Medulla oblongata (tissue), 1 donor: Measurements from ENCODE around the gene ENAH.
"Not testable (repeated sequence)": the region's sequence is repeated elsewhere in the genome, so short reads cannot be mapped to it uniquely, and the experiment has no call there.

Experiments used
- DNase-seq: peaks from one replicate; pipeline ENCODE4 v3.0.0-alpha.2; 2015; ENCODE audit errors: extremely low spot score

Gene ENAH

DNA sequence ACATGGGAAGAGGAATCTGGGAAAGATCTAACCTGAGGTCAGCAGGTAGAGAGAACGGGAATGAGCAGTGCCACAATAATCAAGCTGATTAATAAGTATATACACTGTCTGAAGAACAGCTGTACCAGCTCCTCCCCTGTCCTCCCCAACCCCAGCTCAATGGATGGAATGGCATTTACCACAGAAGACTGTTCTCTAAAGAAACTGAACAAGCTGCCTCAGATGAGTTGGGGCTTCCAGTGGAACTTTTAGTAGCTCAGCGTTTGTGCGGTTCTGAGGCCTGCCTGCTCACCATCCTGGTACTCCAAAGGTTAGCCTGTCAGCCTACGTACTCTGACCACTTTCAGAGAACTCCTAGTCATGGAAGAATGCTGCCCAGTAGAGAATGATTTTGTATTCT lies 123.2 kb downstream of the ENAH start:
- DNase-seq, result no peak

DNA sequence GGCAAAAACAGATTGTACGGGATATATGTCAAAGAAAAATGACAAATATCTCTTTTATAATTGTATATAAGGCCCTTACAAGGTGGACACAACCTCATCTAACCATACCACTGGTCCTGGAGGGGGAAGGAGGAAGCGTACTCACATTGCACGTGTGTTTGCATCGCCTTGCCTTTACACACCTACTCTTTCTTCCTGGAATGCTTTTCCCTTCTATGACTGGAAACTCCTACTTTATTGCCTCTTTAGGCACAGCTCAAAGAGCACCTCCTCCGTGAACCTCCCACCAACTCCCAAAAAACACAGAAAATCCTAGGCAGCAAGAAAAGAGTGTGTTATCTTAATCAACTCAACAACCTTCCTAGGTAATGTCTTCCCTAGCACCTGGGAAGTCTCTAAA lies 125.3 kb downstream of the ENAH start:
- DNase-seq, result no peak

DNA sequence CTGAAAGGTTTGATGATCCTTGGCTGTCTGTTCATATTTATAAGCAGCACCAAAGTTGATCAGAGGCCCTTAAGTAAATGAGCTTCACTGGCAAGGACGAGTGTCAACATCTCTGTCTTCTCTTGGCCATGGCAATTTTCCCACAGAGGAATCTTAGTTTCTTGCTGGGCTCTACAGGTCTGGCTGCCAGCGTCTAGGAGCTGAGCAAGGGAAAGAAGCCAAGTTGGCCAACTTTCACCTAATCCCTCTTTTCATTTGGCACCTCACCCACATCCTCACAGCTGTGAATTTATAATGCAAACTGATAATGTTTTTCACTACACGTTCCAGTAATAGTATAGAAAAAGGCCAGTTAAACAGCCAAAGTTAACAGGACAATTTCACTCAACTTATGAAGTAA lies 126.0 kb downstream of the ENAH start:
- DNase-seq, result peak; percentile 67

DNA sequence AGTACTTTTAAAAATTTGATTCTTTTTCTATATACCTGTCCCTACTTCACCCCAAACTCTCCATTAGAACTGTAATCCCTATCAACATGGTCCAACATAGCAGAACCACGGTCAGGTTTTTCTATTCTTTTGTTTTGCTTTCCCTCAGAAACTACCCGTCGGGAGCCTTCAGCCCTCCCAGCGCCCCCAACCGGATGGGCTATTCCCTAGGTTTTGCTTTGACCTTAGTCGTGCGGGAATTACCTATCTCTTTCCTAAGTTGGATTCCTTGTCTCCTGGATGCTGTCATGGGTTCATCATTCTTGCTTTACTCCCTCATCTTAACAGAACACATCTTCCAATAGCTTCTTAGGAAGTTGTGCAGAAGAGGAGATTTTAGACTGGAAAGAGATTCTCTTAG lies 127.5 kb downstream of the ENAH start:
- no peak for DNase-seq

DNA sequence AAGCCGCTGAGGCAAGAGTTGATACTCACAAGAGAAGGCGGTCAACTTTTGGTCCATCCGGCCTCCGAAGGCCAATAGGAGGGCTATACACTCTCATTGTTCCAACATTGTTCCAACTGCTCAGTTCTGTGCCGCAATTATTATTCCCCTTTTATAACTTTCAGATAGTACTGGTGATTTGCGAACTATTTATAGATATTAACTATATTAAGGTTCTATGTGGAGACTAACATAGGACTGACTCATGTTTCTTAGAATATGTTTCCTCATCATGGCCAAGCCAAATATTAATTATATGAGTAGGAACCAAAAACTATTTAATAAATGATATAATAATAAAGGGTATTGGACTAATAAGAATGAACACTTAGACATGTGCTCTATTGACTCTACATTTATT lies 128.4 kb downstream of the ENAH start:
- no peak for DNase-seq

DNA sequence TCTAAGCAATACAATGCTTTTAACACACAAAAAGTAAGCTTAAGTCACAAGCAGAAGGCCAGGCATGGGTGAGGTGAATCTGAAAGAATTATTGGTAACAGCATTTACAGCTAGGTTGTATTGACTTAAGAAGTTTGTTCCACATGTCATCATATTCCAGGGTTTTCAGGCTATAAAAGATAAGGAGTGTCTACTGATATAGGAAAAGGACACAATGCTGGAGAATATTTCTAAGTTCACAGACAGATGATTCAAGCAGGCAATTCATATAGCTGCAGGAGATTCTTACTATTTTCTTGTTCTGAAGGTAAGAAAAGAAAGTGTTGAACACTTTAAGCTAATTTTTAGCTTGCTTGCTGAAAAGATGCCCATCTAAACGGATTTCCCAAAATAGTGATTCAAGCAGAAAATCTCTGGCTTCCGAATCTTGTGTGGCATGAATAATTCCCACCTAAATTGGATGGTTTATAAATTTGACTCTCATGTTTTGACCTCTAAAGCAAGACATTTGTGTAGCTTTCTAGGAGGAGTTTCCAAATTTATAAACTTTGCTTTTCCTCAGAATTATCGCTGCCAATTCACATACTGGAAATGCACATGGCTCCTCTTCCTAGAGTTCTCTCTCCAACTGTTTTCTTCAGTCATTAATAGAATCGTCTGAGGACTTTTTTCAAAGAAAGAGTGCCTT lies 129.5 kb downstream of the ENAH start:
- no peak for DNase-seq

DNA sequence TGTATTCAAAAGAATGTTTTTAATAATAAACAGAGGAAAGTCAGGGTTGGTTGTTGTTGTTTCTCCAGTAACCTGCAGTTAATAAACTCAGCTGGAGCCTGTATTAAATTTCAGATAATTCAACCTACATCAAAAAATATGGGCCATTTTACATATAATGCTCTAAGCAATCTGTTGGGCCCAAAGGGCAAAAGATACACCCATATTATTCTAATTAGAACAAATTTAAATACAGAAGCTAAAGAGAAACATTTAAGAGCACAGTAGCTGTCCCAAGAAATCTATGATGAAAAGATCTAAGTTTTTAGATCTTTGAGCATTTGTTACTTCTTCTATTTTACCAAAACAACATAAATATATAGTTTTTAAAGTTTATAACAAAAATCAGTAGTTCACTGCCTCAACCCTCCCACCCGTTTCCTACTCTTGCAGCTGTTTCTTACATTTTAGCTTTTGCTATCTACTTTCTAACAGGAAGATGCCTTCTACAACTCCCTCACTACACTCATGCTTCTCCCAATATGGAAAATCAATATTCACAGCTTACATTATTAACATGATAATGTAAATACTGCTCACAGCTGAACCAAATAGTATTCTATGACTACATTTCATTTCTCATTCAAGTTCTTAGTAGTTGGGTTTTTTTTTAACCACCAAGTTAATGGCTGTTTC lies 130.2 kb downstream of the ENAH start:
- DNase-seq, result no peak

DNA sequence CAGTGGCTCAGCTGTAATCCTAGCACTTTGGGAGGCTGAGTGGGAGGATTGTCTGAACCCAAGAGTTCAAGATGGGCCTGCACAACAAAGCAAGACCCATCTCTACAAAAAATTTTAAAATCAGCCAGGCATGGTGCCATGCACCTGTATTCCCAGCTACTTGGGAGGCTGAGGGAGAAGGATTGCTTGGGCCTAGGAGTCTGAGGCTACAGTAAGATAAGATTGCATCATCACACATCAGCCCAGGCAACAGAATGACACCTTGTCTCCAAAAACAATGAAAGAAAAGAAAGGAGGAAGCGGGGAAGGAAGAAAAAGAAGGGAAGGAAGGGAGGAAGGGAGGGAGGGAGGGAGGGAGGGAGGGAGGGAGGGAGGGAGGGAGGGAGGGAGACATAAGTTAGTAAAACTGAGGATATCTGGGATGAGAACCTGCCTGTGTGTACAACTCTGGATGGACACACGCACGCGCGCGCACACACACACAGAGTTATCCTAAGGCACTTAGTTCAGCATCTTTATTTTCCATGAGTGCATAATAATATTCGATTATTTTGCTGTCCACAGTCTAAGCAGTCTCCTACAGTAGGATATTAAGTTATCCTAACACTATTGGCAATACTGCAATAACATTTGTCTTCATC lies 132.2 kb downstream of the ENAH start:
- DNase-seq, result no peak

DNA sequence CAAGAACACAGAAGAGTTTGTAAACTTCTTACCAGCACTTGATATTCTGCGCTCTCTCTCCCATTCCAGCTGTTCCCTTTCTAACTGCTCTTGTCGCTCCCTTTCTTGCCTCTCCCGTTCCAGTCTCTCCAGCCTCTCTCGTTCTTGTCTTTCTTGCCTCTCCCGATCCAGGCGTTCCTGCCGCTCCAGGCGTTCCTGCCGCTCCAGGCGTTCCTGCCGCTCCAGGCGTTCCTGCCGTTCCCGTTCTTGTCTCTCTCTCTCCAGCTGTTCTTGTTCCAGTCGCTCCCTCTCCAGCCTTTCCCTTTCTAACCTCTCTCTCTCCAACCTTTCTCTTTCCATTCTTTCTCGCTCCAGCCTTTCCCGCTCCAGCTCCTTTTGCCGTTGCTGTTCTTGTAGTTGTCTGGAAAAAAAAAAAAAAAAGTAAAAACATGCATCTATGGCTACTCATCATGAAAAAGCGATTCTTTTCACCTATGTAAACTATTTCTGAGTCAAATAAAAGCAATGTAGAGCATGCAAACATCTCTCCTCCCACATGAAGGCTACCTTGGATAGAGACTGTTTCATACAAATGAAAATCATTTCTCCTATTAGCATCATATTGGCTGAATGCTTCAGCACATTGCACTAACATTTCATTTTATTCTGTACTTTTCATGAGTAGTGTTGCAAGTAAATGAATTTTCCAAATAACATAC lies 133.6 kb downstream of the ENAH start:
- no peak for DNase-seq

DNA sequence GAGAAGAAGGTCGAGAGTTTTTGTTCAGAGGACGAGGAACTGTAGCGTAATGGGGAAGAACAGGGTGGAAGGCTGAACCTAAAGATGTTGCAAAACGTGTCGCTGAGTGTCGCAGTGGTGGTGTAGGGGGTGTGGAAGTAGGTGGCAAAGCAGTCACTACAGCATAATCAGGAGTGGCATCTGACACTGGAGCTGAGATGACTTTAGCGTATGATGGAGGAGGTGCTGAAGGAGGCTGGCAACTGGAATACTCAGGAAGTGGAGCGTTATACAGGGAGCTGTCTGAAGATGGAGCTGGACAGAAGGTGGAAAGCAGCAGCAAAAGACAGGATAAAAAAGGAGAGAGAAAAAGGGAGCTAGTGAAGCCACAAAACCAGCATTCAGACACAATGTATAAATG lies 135.2 kb downstream of the ENAH start:
- DNase-seq, result no peak

DNA sequence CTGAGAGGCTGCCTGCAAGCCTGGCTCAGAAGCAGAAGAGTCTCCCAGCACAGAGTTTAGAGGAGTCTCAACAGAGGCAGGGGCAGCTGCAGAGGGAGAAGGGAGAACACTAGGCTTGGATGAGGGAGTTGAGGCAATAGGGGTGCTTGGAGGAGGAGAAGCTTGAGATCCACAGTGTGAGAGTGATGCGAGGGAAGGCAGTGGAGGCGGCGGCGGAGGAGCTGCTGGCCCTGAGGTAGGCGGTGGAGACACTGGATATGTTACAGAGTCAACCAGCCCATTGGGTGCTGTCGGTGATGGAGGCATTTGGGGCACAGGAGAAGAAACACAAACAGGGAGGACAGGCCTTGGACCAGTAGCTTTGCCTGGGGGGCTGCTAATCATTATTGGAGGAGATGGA lies 135.7 kb downstream of the ENAH start:
- no peak for DNase-seq

DNA sequence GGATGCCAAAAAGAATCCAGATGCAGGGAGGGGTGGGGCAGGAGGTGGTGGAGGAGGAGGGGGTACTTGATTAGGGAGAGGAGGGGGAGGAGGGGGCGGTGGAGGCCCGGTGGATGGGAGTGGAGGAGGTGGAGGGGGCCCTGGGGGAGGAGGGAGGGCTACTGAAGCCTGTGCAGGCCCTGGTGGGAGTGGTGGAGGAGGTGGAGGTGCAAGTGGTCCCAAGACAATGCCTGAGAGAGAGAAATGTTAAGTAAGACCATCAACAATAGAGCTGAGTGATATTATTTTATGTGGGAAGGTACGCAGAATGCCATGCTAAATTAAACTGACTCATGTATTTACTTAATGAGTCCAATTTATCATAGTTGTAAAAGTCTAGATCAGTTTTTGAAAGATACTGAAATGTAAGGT lies 138.2 kb downstream of the ENAH start:
- no peak for DNase-seq

DNA sequence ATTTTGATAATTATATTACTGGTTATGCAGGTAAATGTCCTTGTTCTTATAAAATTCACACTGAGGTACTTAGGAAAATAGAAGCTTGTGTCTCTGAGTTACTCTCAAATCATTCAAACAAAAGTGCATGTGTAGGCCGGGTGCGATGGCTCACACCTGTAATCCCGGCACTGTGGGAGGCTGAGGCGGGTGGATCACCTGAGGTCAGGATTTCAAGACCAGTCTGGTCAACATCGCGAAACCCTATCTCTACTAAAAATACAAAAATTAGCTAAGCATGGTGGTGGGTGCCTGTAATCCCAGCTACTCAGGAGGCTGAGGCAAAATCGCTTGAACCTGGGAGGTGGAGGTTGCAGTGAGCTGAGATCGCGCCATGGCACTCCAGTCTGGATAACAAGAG lies 139.3 kb downstream of the ENAH start:
- not testable (repeated sequence) for DNase-seq

DNA sequence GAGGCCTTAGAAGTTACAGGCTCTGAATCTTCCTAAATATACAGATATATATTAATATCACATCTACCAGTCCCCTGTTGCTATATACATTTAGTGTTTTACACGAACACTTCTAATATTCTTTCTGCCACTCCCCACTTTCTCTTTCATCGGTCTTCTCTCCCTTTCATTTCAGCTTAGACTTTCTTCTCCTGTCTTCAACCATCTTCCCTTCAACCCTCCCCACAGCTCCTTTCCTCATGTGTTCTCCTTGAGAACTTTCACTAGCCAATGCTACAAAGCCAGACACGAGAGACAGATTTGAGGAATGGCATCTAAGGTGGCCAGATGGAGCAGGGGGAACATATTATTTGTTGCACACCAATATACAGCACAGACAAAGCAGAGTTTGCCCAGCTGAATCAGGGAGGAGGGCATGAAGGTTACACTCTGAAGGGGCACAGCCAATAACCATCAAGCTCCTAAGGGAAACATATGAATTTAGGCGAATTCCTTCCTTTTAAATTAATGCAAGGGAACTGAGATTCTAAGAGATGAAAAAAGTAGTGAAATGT lies 141.0 kb downstream of the ENAH start:
- DNase-seq, result no peak

DNA sequence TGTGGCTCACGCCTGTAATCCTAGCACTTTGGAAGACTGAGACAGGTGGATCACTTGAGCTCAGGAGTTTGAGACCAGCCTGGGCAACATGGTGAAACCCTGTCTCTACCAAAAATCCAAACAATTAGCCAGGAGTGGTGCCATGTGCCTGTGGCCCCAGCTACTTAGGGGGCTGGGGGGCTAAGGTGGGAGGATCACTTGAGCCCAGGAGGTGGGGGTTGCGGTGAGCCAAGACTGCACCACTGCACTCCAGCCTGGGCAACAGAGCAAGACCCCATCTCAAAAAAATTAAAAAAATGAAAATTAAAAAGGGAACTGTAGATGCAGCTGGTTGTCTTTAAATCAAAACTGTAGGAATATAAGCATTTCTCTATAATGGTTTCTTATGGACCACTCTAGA lies 142.2 kb downstream of the ENAH start:
- DNase-seq, result not testable (repeated sequence)

DNA sequence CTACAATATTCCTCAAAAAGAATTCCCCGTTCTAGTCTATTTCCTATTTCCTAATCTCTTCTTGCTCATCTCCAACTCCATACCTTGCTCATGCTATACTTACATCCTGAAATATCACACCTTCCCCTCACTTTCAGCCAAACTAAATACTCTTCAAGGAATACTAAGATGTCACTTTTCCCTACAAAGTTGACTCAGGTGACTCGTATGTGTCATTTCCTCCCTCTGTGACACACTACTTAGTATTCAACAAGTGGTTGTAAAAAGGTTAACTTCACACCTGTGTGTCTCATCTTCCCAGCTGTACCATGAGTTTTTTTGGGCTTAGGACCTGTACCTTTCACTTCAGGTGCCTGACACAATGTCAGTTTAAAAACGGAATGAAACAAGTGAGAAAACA lies 143.2 kb downstream of the ENAH start:
- no peak for DNase-seq

DNA sequence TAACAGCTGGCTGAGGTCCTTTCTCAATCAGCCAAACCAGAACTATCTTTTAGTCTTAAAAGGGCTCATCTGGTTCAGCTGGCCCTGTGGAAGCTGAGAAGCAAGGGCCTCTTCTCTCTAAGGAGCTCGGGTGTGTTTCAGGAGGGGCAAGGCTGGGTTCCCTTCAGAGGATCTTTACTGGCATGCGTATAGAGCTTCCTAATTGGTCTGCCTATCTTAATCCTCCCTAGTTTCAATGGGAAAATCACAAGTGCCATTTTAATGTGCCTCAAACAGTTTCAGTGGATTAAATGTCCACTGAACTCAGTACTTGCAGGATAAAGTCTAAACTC lies 143.6 kb downstream of the ENAH start:
- DNase-seq, result no peak

DNA sequence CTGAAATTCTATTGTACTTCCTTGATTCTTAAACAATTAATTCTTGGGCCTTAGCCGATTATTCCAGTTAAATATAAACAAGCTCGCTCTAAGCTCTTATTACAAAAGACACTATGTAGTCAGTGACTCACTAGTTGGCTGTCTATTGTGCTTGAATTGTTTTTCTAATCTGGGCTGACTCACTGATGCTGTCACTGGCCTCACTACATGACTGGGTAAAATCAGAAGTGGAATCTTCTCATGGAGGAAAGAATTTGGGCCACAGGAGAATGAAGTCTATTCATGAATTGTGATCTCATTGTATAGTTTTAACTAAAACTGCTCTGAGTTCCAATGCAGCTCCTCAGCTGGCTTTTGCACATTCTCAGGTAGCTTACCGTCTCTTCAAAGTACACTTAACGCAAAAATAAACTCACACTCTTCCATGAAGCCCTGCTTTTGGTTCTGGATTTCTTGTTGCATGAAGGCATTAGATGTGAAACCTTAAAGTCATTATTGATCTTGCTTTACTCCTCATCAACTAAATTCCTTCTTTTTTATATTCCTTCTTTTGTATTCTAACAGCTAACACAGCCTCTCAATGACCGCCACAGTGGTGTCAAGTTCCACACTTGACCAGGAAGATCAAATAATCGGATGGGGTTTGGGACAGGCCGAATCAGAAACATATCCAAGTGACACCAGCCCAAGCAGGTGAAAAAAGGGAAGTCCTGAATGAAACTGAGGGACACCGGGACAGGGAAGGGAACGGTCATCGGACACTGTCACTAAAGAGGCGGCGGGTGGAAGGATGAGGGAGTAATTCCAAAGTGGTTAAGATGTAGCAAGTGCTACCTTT lies 144.2 kb downstream of the ENAH start:
- peak; percentile 92 for DNase-seq

DNA sequence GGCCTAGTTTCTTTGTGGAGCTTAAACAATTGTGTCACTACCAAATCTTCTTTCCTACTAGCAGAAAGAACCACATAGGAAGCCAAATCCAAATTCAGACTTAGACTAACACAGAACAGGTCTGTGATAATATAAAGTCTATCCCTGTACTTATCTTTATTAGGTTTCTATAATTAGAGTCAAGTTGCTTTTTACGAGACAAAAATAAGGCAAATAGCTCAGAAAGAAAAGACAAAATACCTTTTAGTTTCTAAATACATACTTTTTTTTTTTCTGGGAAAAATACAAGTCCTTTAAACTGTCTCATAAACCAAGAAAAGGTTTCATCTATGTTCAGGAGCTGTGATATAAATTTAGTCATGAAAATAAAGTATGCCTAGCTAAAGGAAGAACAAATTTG lies 146.2 kb downstream of the ENAH start:
- DNase-seq, result no peak

DNA sequence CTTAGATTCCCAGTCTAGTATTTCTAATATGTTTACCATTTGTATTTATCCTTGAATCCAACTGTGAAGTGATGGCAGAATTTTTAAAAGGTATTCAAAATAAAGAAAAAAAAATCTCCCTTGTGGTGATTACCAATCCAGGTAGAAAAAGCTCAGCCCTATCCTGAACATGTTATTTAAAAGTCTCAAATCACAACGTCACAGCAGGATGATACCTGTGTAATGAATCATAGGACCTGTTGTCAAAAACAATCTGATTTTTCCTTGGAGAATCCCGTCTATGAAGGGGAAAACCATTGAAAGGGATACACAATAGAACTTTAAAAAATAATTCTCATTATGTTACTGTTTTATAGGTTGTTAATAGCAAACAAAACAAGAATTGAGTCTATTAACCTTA lies 148.1 kb downstream of the ENAH start:
- no peak for DNase-seq

DNA sequence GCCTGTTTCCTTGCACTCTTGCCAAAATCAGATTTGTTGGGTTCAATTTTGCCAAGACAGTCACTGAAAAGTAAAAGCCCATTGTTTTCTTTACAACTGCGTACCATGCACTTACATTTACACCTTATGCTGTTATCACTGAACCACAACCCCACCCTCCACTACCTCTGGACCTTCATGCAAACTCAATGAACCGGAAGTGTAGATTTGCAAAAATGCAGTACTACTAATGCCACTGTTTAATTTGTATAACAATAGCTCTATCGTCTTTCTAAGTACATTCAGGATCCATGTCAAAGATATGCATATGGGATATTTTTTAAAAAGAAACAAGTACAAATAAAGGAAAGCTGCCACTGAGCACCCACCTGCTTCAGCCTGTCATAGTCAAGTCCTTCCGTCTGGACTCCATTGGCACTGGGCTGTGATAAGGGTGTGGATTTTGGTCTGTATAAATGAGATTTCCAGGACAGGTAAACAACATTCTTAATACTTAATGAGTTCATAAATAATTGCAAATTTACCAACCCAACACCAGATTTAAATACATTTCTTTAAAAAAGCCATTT lies 152.2 kb downstream of the ENAH start:
- DNase-seq, result no peak
